ENCODE results near the gene TRIM42. TPM values are rescaled to one million over a fixed set of nuclear protein-coding genes. Genes with fewer than 3 reads are reported as not detected.

Gene TRIM42
- total RNA-seq, 1 experiment from 2014 or later: not detected

- intact Hi-C loops (cut with micrococcal nuclease): no loop called here
- no peak overlapping the region for H3K4me2 ChIP-seq (ENCODE audit: low read length)
- TF ChIP-seq POLR2A (IDR thresholded peaks at IDR 0.05; ENCODE audit: borderline replicate concordance, extremely low read depth, insufficient read depth, insufficient read length): no peak
- no peak for TF ChIP-seq ZNF274 (IDR thresholded peaks at IDR 0.05; ENCODE audit: low read depth, low read length)
- no peak for TF ChIP-seq ZFX (IDR thresholded peaks at IDR 0.05)
- TF ChIP-seq FOSL1 (IDR thresholded peaks at IDR 0.05; ENCODE audit: low read depth): no peak
- no peak for TF ChIP-seq EZH2phosphoT487 (IDR thresholded peaks at IDR 0.05; ENCODE audit: borderline replicate concordance)
- no peak for TF ChIP-seq CEBPB (IDR thresholded peaks at IDR 0.05; ENCODE audit: low read depth)
- TF ChIP-seq JUND (IDR thresholded peaks at IDR 0.05): no peak
- TF ChIP-seq SRF (IDR thresholded peaks at IDR 0.05; ENCODE audit: low read depth): no peak
- no peak for TF ChIP-seq CBX3 (IDR thresholded peaks at IDR 0.05; ENCODE audit: low read depth)
- TF ChIP-seq YY1 (IDR thresholded peaks at IDR 0.05; ENCODE audit: extremely low read depth, insufficient replicate concordance, low read depth, low read length): no peak
- TF ChIP-seq MAX (IDR thresholded peaks at IDR 0.05): no peak
- no peak for TF ChIP-seq EZH2 (IDR thresholded peaks at IDR 0.05)
- TF ChIP-seq SIN3A (IDR thresholded peaks at IDR 0.05; ENCODE audit: low read depth): no peak
- no peak for TF ChIP-seq ZBTB33 (IDR thresholded peaks at IDR 0.05; ENCODE audit: extremely low read depth, insufficient replicate concordance, low read length)
- no peak for TF ChIP-seq TCF7L2 (IDR thresholded peaks at IDR 0.05; ENCODE audit: borderline replicate concordance, extremely low read depth, insufficient read depth, insufficient read length)
- no peaks in the 10 kb centered on the region for H3K9me2 ChIP-seq (ENCODE audit: insufficient read depth)
- H3K9me3 ChIP-seq (ENCODE audit: control insufficient read depth in 1 of 2, insufficient read depth in 1 of 2, low read depth in 1 of 2, low read length in 2 of 2): no peaks in the 10 kb centered on the region
- H4K20me1 ChIP-seq (ENCODE audit: insufficient read depth): no peaks in the 10 kb centered on the region
- POLR2A ChIA-PET: no interaction called here
- H3K4me3 ChIP-seq (replicated peaks in 1 of 2; ENCODE audit: low read depth in 1 of 2, low read length in 2 of 2): no peak overlapping the region
- RAD21 ChIA-PET (ENCODE audit: low non-redundant PET in 1 of 2, low total read pairs in 2 of 2, uncharacterized antibody in 2 of 2, unreplicated experiment in 2 of 2): no interaction called here
- no TSS peak for BruUV-seq (replicated peaks)
- H3K27ac ChIP-seq (ENCODE audit: low read depth, low read length): no peak overlapping the region
- no peak overlapping the region for H2AFZ ChIP-seq (ENCODE audit: low read depth, low read length, poor library complexity, severe bottlenecking)
- H3K36me3 ChIP-seq (ENCODE audit: control insufficient read depth in 1 of 2, insufficient read depth in 2 of 2, low read length in 2 of 2): no peaks in the 10 kb centered on the region
- DNase-seq (ENCODE audit: low read depth, low spot score) (no peak), ATAC-seq (no peak)
- H3K79me2 ChIP-seq (ENCODE audit: insufficient read depth, low read length): no peaks in the 10 kb centered on the region
- no peaks in the 10 kb centered on the region for H3K4me1 ChIP-seq (ENCODE audit: control insufficient read depth in 1 of 2, insufficient read depth in 2 of 2, low read length in 2 of 2)
- H3K27me3 ChIP-seq (ENCODE audit: insufficient read depth, low read length): peaks cover 23% of the 10 kb centered on the region; the same call in 1 of the 2 replicates
- CTCF ChIA-PET: no interaction called here
- no peak overlapping the region for H3K9ac ChIP-seq (ENCODE audit: low read length)
Observed at GRCh38 chr3:140723576-140723975, 45.7 kb downstream of the TRIM42 start.

Measured in HCT116 (cell line).